Left forelimb (tissue), 1 donor: Measurements from ENCODE around the gene PRPSAP1.

Source experiments
- DNase-seq: peaks from one replicate; pipeline ENCODE4 v3.0.0-alpha.2; 2018; ENCODE audit warnings: low spot score

PRPSAP1 gene

DNA sequence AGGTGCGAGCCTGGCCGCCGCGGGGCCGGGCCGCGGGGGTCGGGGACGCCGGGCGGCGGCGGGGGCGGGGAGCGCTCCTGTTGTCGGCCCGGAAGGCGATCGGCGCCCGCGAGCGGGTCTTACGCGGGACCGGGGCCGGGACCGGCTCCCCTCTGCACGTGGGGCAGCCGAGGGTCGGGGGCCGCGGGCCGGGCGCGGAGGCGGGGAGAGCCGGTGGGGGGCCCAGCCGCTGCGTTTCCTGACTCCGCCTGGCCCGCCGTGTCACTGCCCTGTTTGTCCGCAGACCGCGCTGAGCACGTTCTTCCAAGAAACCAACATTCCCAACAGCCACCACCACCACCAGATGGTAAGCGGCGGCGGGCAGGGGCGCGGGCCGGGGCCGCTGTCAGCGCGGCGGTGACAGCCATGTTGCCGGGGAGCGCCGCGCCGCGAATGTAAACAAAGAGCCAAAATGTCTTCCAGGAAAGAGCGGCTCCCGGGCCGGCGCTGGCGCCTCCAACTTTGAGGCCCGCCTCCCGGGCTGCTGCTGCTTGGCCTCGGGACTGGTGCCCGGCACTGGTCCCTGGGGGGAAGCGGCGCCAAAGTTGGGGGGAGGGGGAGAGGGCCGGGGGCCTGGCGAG is 88.0 kb downstream of the PRPSAP1 start:
- no peak for DNase-seq

- peak; percentile 100 for DNase-seq
Measured at GRCh38 chr17:76264755-76265623, 88.7 kb downstream of the PRPSAP1 start, which contains the start of gene UBALD2. TSS of gene UBALD2 (plus strand) at chr17:76265348. CDS start at chr17:76265506, 158 bp downstream.

- no peak for DNase-seq
Measured at GRCh38 chr17:76264425-76264754, 89.3 kb downstream of the PRPSAP1 start.

DNA sequence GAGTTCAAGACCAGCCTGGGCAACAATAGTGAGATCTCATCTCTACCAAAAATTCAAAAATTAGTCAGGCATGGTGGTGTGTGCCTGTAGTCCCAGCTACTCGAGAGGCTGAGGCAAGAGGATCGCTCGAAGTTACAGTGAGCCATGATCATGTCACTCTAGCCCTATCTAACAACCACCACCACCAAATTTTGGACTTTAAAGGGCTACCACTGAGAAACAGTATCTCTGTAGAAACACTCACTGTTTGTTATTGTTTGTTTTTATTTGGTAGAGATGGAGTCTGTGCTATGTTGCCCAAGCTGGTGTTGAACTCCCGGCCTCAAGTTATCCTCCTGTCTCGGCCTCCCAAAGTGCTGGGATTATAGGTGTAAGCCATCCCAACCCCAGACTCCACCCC is 89.8 kb downstream of the PRPSAP1 start:
- DNase-seq: no peak

- no peak for DNase-seq
Measured at GRCh38 chr17:76262732-76263344, 90.9 kb downstream of the PRPSAP1 start.

DNA sequence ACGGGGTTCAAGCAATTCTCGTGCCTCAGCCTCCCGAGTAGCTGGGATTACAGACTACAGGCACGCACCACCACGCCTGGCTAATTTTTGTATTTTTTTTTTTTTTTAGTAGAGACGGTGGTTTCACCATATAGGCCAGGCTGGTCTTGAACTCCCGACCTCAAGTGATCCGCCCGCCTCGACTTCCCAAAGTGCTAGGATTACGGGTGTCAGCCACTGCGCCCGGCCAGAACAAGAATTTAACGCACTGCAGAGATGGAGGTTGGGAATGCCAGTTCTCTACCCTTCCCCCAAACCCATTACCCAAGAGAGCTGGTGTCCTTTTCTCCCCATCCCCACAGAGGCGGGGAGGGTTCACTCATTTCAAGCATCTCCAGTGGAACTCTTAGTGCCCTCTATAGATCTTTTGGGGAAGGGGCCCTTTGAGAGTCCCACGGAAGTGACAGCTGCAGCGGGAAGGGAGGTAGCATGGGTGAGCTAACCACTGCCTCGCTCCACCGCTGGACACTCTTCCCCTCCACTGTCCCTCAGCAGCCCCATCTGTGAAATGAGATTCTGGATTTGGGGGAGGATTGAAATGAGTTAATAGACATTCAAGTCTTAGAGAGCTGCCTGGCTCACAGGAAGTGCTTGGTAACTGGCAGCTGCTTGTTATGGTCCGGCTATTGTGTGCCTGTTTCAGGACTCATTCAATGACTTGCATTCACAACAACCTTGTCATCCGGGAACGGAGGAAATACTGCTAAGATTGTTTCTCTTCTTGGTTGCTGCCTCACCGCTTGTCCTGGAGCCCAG is 92.1 kb downstream of the PRPSAP1 start:
- DNase-seq: no peak

DNA sequence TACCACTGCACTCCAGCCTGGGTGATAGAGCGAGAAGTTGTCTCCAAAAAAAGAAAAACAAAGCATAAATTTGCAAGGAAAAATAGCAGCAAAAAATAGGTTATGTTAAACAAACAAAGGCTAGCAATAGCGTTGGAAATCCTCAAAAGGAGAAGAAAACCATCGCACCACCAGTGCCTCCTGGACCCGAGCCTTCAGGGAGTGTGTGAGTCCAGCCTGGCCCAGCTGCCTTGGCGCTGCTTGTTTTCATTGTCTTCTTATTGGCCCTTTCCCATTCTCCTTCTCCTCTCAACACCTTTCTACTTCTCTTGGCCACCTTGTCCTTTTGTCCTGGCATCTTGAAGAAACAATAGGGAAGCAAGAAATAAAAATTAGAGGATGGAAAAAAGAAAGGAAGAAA is 93.0 kb downstream of the PRPSAP1 start:
- no peak for DNase-seq

- no peak for DNase-seq
Measured at GRCh38 chr17:76260220-76260619, 93.5 kb downstream of the PRPSAP1 start.
